HG03103 (cell line): ENCODE results near the gene GAD1.
A peak's percentile ranks its signal among the peaks of the same experiment; 100 is the strongest.

Experiments
- ATAC-seq: cut with Tn5 transposase; IDR thresholded peaks from one replicate; pipeline ENCODE4 v1.9.1; 2021; ENCODE audit warnings: low read depth; ENCODE audit not compliant: unreplicated experiment

The GAD1 gene

GRCh38 chr2:170840717-170841210 is 24.1 kb downstream of the GAD1 start:
- ATAC-seq, result no peak

DNA sequence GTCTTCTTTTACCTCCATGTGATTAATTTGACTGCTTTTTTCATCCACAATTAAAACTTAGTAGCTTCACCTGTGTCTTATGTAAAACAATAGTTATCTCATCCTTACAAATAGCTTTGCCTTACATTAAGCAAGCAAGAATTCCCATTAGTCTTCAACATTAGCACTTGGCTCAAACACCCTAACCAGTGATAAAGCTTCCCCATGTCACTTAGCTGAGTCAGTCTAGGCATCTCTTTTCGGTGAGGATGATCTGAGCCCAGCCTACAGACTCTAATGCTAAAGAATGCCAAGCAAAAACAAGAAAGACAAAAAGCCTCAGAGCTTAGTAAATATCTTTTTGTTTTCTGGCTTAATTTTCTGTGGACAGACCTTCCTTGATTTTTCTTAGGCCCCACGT is 26.1 kb downstream of the GAD1 start:
- no peak for ATAC-seq

DNA sequence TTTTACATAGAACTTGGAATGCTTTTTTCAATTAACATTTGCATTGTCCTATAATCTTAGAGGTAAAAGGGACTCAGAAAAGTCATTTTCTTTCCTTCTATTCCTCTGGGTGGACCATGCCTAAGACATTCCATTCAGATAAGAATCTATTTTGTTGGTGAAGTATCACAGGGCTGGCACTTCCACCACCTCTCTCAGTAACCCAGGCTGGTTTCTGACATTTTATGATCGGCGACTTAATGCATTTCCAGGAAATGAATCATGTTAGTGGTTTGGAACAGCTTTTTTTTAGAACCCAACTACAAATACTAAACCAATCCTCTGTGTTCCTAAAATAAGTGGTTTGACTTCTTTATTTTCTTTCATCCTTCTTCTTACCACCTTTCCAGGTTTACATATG is 27.0 kb downstream of the GAD1 start:
- no peak for ATAC-seq

GRCh38 chr2:170845343-170845742 is 28.7 kb downstream of the GAD1 start:
- ATAC-seq, result no peak

GRCh38 chr2:170846314-170846713 is 29.6 kb downstream of the GAD1 start:
- no peak for ATAC-seq

DNA sequence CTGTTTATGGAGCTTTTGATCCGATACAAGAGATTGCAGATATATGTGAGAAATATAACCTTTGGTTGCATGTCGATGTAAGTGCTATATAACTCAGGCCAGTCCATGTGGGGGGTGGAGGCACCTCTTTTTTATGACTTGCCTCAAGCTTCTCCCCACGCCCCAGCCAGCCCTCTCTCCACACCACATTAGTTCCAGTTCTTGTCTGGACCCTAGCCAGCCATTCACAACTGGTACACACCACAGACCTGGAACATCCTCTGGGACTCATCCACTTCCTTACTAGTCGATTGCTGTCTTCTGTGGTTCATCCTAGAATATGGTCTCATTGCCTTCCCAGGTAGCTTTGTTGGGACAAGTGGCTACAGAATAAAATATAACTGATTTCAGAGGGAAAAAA is 31.0 kb downstream of the GAD1 start:
- ATAC-seq, result no peak

- no peak for ATAC-seq
Measured at GRCh38 chr2:170848587-170848986, 31.9 kb downstream of the GAD1 start.

- no peak for ATAC-seq
Measured at GRCh38 chr2:170850251-170850650, 33.6 kb downstream of the GAD1 start.

GRCh38 chr2:170851635-170852034 is 34.9 kb downstream of the GAD1 start:
- no peak for ATAC-seq

- no peak for ATAC-seq
Measured at GRCh38 chr2:170856066-170856465, 39.4 kb downstream of the GAD1 start.

- ATAC-seq, result no peak
Measured at GRCh38 chr2:170862286-170862902, 45.7 kb downstream of the GAD1 start.

GRCh38 chr2:170863087-170863486 is 46.4 kb downstream of the GAD1 start:
- ATAC-seq, result no peak

- ATAC-seq, result no peak
Measured at GRCh38 chr2:170869036-170869435, 52.3 kb downstream of the GAD1 start.

- ATAC-seq, result no peak
Measured at GRCh38 chr2:170869461-170869860, 52.8 kb downstream of the GAD1 start.

GRCh38 chr2:170873035-170873692 is 56.5 kb downstream of the GAD1 start:
- peak; percentile 94 for ATAC-seq

GRCh38 chr2:170878066-170878465 is 61.4 kb downstream of the GAD1 start:
- ATAC-seq, result no peak

DNA sequence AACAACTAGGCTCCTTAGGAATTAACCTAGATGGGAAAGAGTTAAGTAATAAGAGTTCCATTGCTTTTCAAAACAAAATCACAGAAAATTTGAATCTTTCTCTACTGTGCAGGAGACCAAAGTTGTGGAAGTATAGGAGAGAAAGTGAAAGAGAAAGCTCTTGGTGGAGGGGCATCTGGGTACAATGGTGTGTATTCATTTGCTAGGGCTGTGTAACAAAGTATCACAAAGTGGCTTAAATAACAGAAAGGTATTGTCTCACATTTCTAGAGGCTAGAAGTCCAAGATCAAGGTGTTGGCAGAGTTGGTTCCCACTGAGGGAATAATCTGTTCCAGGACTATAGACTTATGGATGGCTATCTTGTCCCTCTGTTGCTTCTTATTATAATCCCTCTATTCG is 61.8 kb downstream of the GAD1 start:
- no peak for ATAC-seq

DNA sequence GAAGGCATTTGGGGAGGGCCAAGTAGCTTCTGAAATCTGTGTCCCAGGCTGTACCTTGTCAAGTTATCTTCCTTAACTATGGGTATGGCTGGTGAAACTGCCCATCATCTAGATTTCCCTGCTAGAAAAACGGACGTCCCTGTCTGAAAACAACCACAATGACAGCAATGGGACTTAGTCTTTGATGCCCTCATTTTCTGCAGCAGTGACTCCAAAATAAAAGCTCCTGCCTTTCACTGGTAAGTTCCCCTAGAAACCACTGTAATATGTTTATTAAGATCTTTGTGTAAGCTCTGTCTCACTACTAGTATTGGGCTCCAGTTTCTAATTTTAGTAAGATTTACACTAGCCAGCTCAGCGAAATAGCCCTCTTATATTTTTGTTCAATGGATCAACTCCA is 65.2 kb downstream of the GAD1 start:
- no peak for ATAC-seq

GRCh38 chr2:170882758-170883157 is 66.1 kb downstream of the GAD1 start:
- no peak for ATAC-seq

GRCh38 chr2:170883683-170884082 is 67.0 kb downstream of the GAD1 start:
- no peak for ATAC-seq

- no peak for ATAC-seq
Measured at GRCh38 chr2:170885130-170885791, 68.6 kb downstream of the GAD1 start.

DNA sequence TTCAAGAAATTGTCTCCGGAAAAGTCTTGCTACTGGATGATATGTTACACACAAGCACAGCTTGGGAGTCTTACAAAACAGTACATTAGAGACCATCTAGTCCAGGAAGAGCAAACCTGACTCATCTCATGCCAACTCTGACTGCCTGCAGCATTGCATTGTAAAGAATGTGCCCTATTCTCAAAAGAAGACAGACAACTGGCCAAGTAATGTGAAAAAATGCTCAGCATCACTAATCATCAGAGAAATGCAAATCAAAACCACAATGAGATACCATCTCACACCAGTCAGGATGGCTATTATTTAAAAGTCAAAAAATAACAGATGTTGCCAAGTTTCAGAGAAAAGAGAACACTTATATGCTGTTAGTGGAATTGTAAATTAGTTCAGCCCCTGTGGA is 69.7 kb downstream of the GAD1 start:
- no peak for ATAC-seq
